GM12878 (cell line): ENCODE results near the gene TRIM7. TPM values are rescaled to one million over a fixed set of nuclear protein-coding genes. Genes with fewer than 3 reads are reported as not detected.

Source experiments
- ATAC-seq: fragments of 200-7000 bp; cut with Tn5 transposase; 3 replicates; pipeline ENCODE4 v1.9.1; 2020; ENCODE audit warnings: mild to moderate bottlenecking, moderate library complexity
- BruUV-seq: library from RNA; stranded (reverse); fragments of 400-500 nt; replicated peaks from 2 replicates; lab custom pipeline; 2021; lab: Mats Ljungman, UMichigan
- CTCF ChIA-PET: fragments of 300-600 bp; sonication (Branson Sonifier 250); formaldehyde crosslinking; extraction: SDS; loops from one replicate; lab custom pipeline; 2021; ENCODE audit warnings: inconsistent platforms; lab: Yijun Ruan, JAX
- POLR2A ChIA-PET: fragments of 350-600 bp; formaldehyde crosslinking; extraction: SDS; loops from one replicate; lab custom pipeline; 2021; ENCODE audit warnings: inconsistent platforms; lab: Charles Lee
- RAD21 ChIA-PET: fragments of 300-600 bp; sonication (Branson Sonifier 250); formaldehyde crosslinking; loops from one replicate; lab custom pipeline; 2023; ENCODE audit warnings: antibody characterized with exemption; ENCODE audit not compliant: unreplicated experiment; lab: Charles Lee
- SMC1A ChIA-PET: fragments of 300-600 bp; sonication (Branson Sonifier 250); formaldehyde crosslinking; loops from one replicate; lab custom pipeline; 2023; ENCODE audit not compliant: unreplicated experiment, uncharacterized antibody; lab: Charles Lee
- DNase-seq: peaks from one replicate; pipeline ENCODE4 v3.0.0-alpha.2; 2011; ENCODE audit warnings: low read depth, low spot score
- FAIRE-seq: peaks from 3 replicates; lab custom pipeline; 2011; peaks lifted over from hg19 to GRCh38; lab: Jason Lieb, UNC
- H2AFZ ChIP-seq: 2 replicates; pipeline ENCODE4 v1.6.0; 2011; ENCODE audit warnings: low read depth, low read length, control low read depth; ENCODE audit not compliant: control insufficient read depth
- H3K27ac ChIP-seq: 2 replicates; pipeline ENCODE4 v1.5.1; 2011; ENCODE audit warnings: control low read depth; ENCODE audit not compliant: control insufficient read depth, insufficient read depth
- H3K27me3 ChIP-seq, 2 experiments: replicated peaks in 1 of 2; 2 replicates each; pipeline versions ENCODE4 v1.6.0 to v1.6.1; 2011; ENCODE audit warnings: low read length in 1 of 2; ENCODE audit not compliant: control insufficient read depth in 2 of 2, insufficient read depth in 2 of 2
- H3K36me3 ChIP-seq, 2 experiments: 2 replicates each; pipeline ENCODE4 v1.5.1; 2011; ENCODE audit warnings: low read length in 1 of 2; ENCODE audit not compliant: control insufficient read depth in 2 of 2, insufficient read depth in 2 of 2
- H3K4me1 ChIP-seq: 2 replicates; pipeline ENCODE4 v1.6.1; 2011; ENCODE audit warnings: mild to moderate bottlenecking, low read length, moderate library complexity, mixed read lengths; ENCODE audit not compliant: control insufficient read depth, insufficient read depth
- H3K4me2 ChIP-seq: 2 replicates; pipeline ENCODE4 v1.6.0; 2011; ENCODE audit warnings: control low read depth; ENCODE audit not compliant: control insufficient read depth, insufficient read depth
- H3K4me3 ChIP-seq: fragments of 200-600 bp; sonication (generic); 2 replicates; pipeline ENCODE4 v1.5.1; 2016
- H3K79me2 ChIP-seq: 2 replicates; pipeline ENCODE4 v1.6.0; 2011; ENCODE audit warnings: low read length; ENCODE audit not compliant: control insufficient read depth, insufficient read depth
- H3K9ac ChIP-seq: 2 replicates; pipeline ENCODE4 v1.8.0; 2011; ENCODE audit warnings: low read length, control low read depth, mixed read lengths; ENCODE audit not compliant: control insufficient read depth, insufficient read depth
- H3K9me3 ChIP-seq: replicated peaks from 3 replicates; pipeline ENCODE4 v1.5.1; 2011; ENCODE audit warnings: mild to moderate bottlenecking, low read length; ENCODE audit not compliant: control insufficient read depth, insufficient read depth
- H4K20me1 ChIP-seq: 2 replicates; pipeline ENCODE4 v1.6.0; 2011; ENCODE audit not compliant: control insufficient read depth, insufficient read depth
- NFYB ChIP-seq: IDR thresholded peaks from 2 replicates; pipeline ENCODE4 v1.6.1; 2011; ENCODE audit warnings: low read depth, mild to moderate bottlenecking, low read length, improper control_type of control experiment, moderate library complexity; ENCODE audit not compliant: insufficient read depth
- PAX5 ChIP-seq: IDR thresholded peaks from 2 replicates; pipeline ENCODE4 v1.6.1; 2011; ENCODE audit warnings: low read depth, low read length, borderline replicate concordance
- PAX8 ChIP-seq: fragments of 450-650 bp; IDR thresholded peaks from 2 replicates; pipeline ENCODE4 v1.6.1; 2017; ENCODE audit warnings: mild to moderate bottlenecking, moderate library complexity
- POU2F2 ChIP-seq: IDR thresholded peaks from 3 replicates; pipeline ENCODE4 v1.6.1; 2011; ENCODE audit warnings: low read depth, mild to moderate bottlenecking, low read length, borderline replicate concordance
- TCF12 ChIP-seq: IDR thresholded peaks from 2 replicates; pipeline ENCODE4 v1.6.1; 2011; ENCODE audit warnings: low read depth, mild to moderate bottlenecking, low read length
- WGBS: methylation state at CpG from one replicate; pipeline ENCODE4 v1.1.6; 2016; ENCODE audit warnings: low lambda C conversion rate; ENCODE audit not compliant: insufficient replicate concordance, insufficient coverage; ENCODE audit errors: missing lambda C conversion rate; 5-methylcytosine and 5-hydroxymethylcytosine counted together
- in situ Hi-C: fragments of 300-500 bp; cut with MboI; formaldehyde crosslinking; loops from 9 replicates; pipeline ENCODE4 v1.14.3; 2018; ENCODE audit warnings: mixed read lengths
- intact Hi-C: fragments of 100-400 bp; cut with micrococcal nuclease; formaldehyde crosslinking; loops from one replicate; pipeline ENCODE4 v1.14.2; 2022; ENCODE audit not compliant: unreplicated experiment
- polyA plus RNA-seq, 11 experiments: library from polyadenylated mRNA; depleted of rRNA in 4 of 11; unstranded in 6 of 11; stranded (reverse) in 5 of 11; fragments of >200 nt; fragmentation: Nextera tagmentation in 4 of 11; fragmentation: Illumina TruSeq in 1 of 11; extraction: Ambion mirVana in 4 of 11; extraction: Trizol in 1 of 11; gene quantifications; 1 replicate in 1 of 11; 2 replicates in 10 of 11; pipeline versions ENCODE4 v1.2.1 to v1.2.3, GENCODE V29; 2011 to 2016; ENCODE audit warnings: inconsistent platforms in 2 of 11, missing spikeins in 2 of 11, low read depth in 1 of 11
- total RNA-seq, 4 experiments: library from RNA; depleted of rRNA in 3 of 4; stranded (reverse); fragments of >200 nt in 3 of 4; fragmentation: Illumina TruSeq in 1 of 4; extraction: Trizol in 1 of 4; gene quantifications; 2 replicates each; pipeline versions ENCODE4 v1.2.1 to v1.2.3, GENCODE V29; 2013 to 2021
- TF ChIP-seq, protein P1 (sequence below): fragments of 450-650 bp; formaldehyde crosslinking; IDR thresholded peaks from 2 replicates; pipeline ENCODE4 v1.4.0; 2022; ENCODE audit warnings: mild to moderate bottlenecking, moderate library complexity

TRIM7 gene
- total and polyA plus RNA-seq, 10 of the 15 experiments (the other 5 are each of a cell fraction or from before 2014, with no cell fraction given), result 0.02 to 1.6 (median 0.41) TPM

GRCh38 chr5:181224390-181225229, 19.6 kb upstream of the TRIM7 start:
- H2AFZ ChIP-seq, result peak overlapping the region; percentile 68; the same call in 1 of the 2 replicates

More at GRCh38 chr5:181224390-181225229, 19.6 kb upstream of the TRIM7 start:
- Histone ChIP-seq H3K36me3 (no peaks in the 10 kb centered on the region), H4K20me1 (no peaks in the 10 kb centered on the region), H3K27me3 (no peaks in the 10 kb centered on the region), H3K9me3 (no peaks in the 10 kb centered on the region), H3K4me1 (peaks cover 20% of the 10 kb centered on the region), H3K79me2 (peaks cover 23% of the 10 kb centered on the region), H3K9ac (peak overlapping the region; percentile 81), H3K27ac (peak overlapping the region; percentile 95), H3K4me3 (peak overlapping the region; percentile 98), H3K4me2 (peak overlapping the region; percentile 79)
- BruUV-seq, result no TSS peak
- intact Hi-C loops (no loop called here), in situ Hi-C loops (no loop called here)
- TF ChIP-seq PAX5, result 0 out of 2 replicates have a peak, but pooled peaks have one; percentile 19
- TF ChIP-seq PAX8, result no peak
- TF ChIP-seq TCF12, result 0 out of 2 replicates have a peak, but pooled peaks have one; percentile 27
- TF ChIP-seq POU2F2, result no peak
- peak; percentile 11; the same call in 1 of the 2 replicates for TF ChIP-seq NFYB
- TF ChIP-seq, protein P1, sequence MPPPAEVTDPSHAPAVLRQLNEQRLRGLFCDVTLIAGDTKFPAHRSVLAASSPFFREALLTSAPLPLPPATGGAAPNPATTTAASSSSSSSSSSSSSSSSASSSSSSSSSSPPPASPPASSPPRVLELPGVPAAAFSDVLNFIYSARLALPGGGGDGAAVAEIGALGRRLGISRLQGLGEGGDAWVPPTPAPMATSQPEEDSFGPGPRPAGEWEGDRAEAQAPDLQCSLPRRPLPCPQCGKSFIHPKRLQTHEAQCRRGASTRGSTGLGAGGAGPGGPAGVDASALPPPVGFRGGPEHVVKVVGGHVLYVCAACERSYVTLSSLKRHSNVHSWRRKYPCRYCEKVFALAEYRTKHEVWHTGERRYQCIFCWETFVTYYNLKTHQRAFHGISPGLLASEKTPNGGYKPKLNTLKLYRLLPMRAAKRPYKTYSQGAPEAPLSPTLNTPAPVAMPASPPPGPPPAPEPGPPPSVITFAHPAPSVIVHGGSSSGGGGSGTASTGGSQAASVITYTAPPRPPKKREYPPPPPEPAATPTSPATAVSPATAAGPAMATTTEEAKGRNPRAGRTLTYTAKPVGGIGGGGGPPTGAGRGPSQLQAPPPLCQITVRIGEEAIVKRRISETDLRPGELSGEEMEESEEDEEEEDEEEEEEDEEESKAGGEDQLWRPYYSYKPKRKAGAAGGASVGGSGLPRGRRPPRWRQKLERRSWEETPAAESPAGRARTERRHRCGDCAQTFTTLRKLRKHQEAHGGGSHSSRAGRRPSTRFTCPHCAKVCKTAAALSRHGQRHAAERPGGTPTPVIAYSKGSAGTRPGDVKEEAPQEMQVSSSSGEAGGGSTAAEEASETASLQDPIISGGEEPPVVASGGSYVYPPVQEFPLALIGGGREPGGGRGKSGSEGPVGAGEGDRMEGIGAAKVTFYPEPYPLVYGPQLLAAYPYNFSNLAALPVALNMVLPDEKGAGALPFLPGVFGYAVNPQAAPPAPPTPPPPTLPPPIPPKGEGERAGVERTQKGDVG (CRISPR knock-in tag), result no peak
- ChIA-PET CTCF (interaction anchor here (0.8 to 1.6 kb wide), 4 partner anchors 12 to 34 kb away, joined by 3 to 4 read pairs (median 3); partner anchors contain the start of gene RACK1), RAD21 (interaction anchor here (1.2 to 1.6 kb wide), 4 partner anchors 33 to 63 kb away, joined by 3 to 4 read pairs (median 4); no protein-coding TSS in a partner anchor), SMC1A (interaction anchor here (1.3 to 1.7 kb wide), 3 partner anchors 17 to 40 kb away, joined by 4 to 5 read pairs (median 4); no protein-coding TSS in a partner anchor), POLR2A (interaction anchor here (1.1 to 5.1 kb wide), 7 partner anchors 10 to 36 kb away, joined by 4 to 36 read pairs (median 10); partner anchors contain the start of genes RACK1 and TRIM52)
- DNase-seq, result no peak
- 25% methylated on average over 17 of the region's 22 CpGs for WGBS
- ATAC-seq, result peak; percentile 1; the same call in 1 of the 3 replicates
- FAIRE-seq, result no peak
